ENCODE results near the gene AGAP1.

DNA sequence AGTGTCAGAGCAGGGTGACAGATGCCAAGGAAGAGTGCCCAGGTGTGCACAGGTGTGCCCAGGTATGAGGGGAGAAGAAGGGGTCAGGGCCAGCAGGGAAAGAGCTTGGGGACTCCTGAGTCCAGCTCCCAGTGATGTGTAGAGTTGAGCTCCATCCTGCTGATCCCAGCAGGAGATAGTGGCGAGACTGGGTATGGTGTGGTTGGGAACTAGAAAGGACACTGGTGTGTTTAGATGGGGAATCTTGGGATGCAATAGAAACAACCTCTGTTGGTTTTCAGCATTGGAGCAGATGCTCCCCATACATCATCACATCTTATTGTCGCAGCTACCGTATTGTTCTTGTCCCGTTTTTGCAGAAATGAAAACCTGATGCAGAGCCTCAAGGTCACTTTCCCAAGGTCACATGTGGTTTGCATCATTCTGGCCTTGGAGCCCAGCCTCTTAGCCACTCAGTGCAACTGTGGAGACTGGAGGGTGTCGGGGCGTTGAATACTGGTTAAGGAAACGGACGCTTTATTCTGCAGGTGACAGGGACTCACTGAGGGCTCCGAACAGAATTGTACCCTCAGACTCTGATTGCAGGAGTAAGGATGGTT is 166.7 kb downstream of the AGAP1 start:
- TF ChIP-seq, protein P1, sequence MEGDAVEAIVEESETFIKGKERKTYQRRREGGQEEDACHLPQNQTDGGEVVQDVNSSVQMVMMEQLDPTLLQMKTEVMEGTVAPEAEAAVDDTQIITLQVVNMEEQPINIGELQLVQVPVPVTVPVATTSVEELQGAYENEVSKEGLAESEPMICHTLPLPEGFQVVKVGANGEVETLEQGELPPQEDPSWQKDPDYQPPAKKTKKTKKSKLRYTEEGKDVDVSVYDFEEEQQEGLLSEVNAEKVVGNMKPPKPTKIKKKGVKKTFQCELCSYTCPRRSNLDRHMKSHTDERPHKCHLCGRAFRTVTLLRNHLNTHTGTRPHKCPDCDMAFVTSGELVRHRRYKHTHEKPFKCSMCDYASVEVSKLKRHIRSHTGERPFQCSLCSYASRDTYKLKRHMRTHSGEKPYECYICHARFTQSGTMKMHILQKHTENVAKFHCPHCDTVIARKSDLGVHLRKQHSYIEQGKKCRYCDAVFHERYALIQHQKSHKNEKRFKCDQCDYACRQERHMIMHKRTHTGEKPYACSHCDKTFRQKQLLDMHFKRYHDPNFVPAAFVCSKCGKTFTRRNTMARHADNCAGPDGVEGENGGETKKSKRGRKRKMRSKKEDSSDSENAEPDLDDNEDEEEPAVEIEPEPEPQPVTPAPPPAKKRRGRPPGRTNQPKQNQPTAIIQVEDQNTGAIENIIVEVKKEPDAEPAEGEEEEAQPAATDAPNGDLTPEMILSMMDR (IDR thresholded peaks at IDR 0.05; ENCODE audit: low read depth, low read length, poor library complexity, severe bottlenecking), result no peak
- TF ChIP-seq EZH2phosphoT487 (IDR thresholded peaks at IDR 0.05; ENCODE audit: borderline replicate concordance, low read length), result no peak

Measured in DOHH2 (cell line).